Lower leg skin (tissue), 4 donors: ENCODE data around the gene BIRC6. TPM values are rescaled to one million over a fixed set of nuclear protein-coding genes. Genes with fewer than 3 reads are reported as not detected.

Source experiments
- DNase-seq, 2 donors: peaks; one replicate each; pipeline ENCODE4 v3.0.0-alpha.2; 2019; ENCODE audit warnings: low spot score in 2 of 2
- H3K4me3 ChIP-seq: fragments of 200-600 bp; sonication (generic); 2 replicates; pipeline ENCODE4 v1.5.1; 2017; ENCODE audit warnings: mild to moderate bottlenecking, low read depth; ENCODE audit not compliant: poor library complexity, severe bottlenecking
- POLR2A ChIP-seq, 2 donors: fragments of 450-650 bp; IDR thresholded peaks; one replicate each; pipeline ENCODE4 v1.6.1; 2016 to 2017; ENCODE audit warnings: antibody characterized with exemption in 2 of 2, mild to moderate bottlenecking in 1 of 2, moderate library complexity in 1 of 2
- WGBS, 2 donors: methylation state at CpG; one replicate each; pipeline ENCODE4 v1.1.5; 2018; 5-methylcytosine and 5-hydroxymethylcytosine counted together
- intact Hi-C: fragments of 100-400 bp; cut with DNase I; formaldehyde crosslinking; loops from one replicate; pipeline ENCODE4 v1.15.0; 2023; ENCODE audit warnings: low total_unique reads
- total RNA-seq, 4 donors: library from RNA; depleted of rRNA; stranded (reverse); fragments of >200 nt; gene quantifications; one replicate each; pipeline ENCODE4 v1.1.0, GENCODE V29; 2016
- TF ChIP-seq, protein P1 (sequence below), 3 donors: fragments of 450-650 bp; IDR thresholded peaks; one replicate each; pipeline ENCODE4 v1.5.1; 2016; ENCODE audit warnings: antibody characterized with exemption in 3 of 3, mild to moderate bottlenecking in 3 of 3, moderate library complexity in 2 of 3

Gene BIRC6
- total RNA-seq, 4 donors from 2014 or later = 70.3 to 146 (median 95.6) TPM

DNA sequence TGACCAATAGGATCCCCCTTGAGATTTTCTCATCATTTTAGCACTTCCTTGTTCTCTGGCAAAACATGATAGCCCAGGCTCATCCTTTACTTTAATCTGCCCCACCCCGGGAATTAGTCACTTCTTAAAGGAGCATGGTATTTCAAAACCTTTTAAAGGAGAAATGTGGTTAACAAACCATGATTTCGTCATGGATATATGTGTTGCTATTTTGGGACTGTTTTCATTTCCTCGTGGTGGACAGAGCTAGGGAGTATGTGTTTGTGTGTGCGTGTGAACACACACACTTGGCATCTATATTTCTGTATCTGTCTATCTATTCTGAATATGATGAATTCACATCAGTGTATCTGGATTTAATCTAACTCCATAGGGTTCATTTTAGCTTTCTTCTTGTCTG is 128.1 kb downstream of the BIRC6 start:
- H3K4me3 ChIP-seq = no peak overlapping the region
- TF ChIP-seq POLR2A (IDR thresholded peaks at IDR 0.05) = no peak
- TF ChIP-seq, protein P1, sequence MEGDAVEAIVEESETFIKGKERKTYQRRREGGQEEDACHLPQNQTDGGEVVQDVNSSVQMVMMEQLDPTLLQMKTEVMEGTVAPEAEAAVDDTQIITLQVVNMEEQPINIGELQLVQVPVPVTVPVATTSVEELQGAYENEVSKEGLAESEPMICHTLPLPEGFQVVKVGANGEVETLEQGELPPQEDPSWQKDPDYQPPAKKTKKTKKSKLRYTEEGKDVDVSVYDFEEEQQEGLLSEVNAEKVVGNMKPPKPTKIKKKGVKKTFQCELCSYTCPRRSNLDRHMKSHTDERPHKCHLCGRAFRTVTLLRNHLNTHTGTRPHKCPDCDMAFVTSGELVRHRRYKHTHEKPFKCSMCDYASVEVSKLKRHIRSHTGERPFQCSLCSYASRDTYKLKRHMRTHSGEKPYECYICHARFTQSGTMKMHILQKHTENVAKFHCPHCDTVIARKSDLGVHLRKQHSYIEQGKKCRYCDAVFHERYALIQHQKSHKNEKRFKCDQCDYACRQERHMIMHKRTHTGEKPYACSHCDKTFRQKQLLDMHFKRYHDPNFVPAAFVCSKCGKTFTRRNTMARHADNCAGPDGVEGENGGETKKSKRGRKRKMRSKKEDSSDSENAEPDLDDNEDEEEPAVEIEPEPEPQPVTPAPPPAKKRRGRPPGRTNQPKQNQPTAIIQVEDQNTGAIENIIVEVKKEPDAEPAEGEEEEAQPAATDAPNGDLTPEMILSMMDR (IDR thresholded peaks at IDR 0.05) = no peak
- peak in 1 of 2 donors; percentile 36 for DNase-seq
- intact Hi-C loops = no loop called here
- 27 to 38% methylated on average over 4 of the region's 4 CpGs for whole genome bisulfite sequencing, 2 donors

DNA sequence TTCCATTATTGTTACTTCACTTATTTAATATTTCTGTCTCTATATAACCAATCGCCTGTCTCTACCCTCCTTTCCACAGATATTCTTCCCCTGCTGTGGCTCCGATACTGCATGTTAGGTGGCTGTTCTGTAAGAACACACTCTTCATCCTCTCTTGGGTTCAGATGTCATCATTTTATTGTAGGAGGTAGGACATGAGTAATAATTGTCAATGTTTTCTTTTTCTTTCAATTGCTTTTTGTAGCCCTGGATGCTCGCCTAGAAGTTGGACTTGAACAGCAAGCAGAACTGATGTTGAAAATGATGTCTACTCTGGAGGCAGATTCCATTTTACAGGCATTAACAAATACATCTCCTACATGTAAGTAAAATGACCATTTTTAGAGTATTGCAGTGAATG is 128.6 kb downstream of the BIRC6 start:
- WGBS, 2 donors = 85 to 91% methylated on average over 3 of the region's 3 CpGs
- TF ChIP-seq, protein P1 (IDR thresholded peaks at IDR 0.05) = no peak
- TF ChIP-seq POLR2A (IDR thresholded peaks at IDR 0.05) = no peak
- no peak for DNase-seq
- intact Hi-C loops = no loop called here
- H3K4me3 ChIP-seq = no peak overlapping the region

DNA sequence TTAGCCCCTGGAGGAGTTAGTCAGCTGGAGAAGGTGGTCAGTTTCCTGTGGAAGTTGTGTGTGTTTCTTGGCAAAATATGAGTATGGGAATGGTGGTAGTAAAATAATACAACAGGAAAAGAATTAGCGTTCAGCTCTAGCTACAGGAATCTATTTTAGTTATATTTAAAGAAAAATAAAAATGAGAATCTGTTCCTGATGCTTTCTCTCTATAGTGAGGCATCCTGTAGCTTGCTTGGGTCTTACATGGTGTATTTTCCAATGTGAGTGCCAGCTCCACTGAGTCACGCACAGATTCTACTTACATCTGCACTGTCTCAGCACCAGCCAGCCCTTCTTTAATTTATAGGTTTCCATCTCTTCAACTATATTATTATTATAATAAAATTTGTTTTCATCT is 132.2 kb downstream of the BIRC6 start:
- 78 to 80% methylated on average over 2 of the region's 2 CpGs for WGBS, 2 donors
- no peak overlapping the region for H3K4me3 ChIP-seq
- DNase-seq = no peak
- TF ChIP-seq POLR2A (IDR thresholded peaks at IDR 0.05) = no peak
- TF ChIP-seq, protein P1 (IDR thresholded peaks at IDR 0.05) = no peak
- intact Hi-C loops = no loop called here

DNA sequence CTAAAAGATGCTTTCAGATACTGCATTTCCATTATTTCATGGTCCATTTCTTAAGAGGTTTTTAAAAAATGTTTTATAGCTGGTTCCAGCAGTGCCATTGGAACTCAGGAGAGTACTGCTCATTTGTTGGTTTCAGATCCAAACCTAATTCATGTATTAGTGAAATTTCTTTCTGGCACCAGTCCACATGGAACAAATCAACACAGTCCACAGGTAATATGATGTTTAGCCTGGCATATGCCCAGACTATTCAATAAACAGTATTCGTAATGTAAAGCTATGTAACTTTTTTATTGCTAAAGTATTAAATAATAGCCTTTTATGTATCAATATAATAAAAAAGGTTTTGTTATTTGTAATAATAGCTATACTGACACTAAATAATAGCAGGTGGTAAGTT is 134.5 kb downstream of the BIRC6 start:
- TF ChIP-seq, protein P1 (IDR thresholded peaks at IDR 0.05) = no peak
- no peak for TF ChIP-seq POLR2A (IDR thresholded peaks at IDR 0.05)
- no peak for DNase-seq
- WGBS, 2 donors = 81% methylated on average over 1 of the region's 1 CpG
- intact Hi-C loops = no loop called here
- no peak overlapping the region for H3K4me3 ChIP-seq

GRCh38 chr2:32495139-32495538 is 138.3 kb downstream of the BIRC6 start:
- DNase-seq = no peak
- no peak overlapping the region for H3K4me3 ChIP-seq
- intact Hi-C loops = no loop called here
- TF ChIP-seq, protein P1 (IDR thresholded peaks at IDR 0.05) = no peak
- TF ChIP-seq POLR2A (IDR thresholded peaks at IDR 0.05) = no peak
- WGBS, 2 donors = 92 to 93% methylated on average over 2 of the region's 2 CpGs

- no peak for DNase-seq
- no peak overlapping the region for H3K4me3 ChIP-seq
- TF ChIP-seq, protein P1 (IDR thresholded peaks at IDR 0.05) = no peak
- no peak for TF ChIP-seq POLR2A (IDR thresholded peaks at IDR 0.05)
- 82 to 83% methylated on average over 3 of the region's 3 CpGs for WGBS, 2 donors
- intact Hi-C loops = no loop called here
Measured at GRCh38 chr2:32496662-32497061, 139.8 kb downstream of the BIRC6 start.
